ENCODE measurements around the gene KRTAP4-11. TPM values are rescaled to one million over a fixed set of nuclear protein-coding genes. Genes with fewer than 3 reads are reported as not detected.
A peak's percentile ranks its signal among the peaks of the same experiment; 100 is the strongest.
"Not testable (repeated sequence)": the region's sequence is repeated elsewhere in the genome, so short reads cannot be mapped to it uniquely, and the experiment has no call there.

The KRTAP4-11 gene
- polyA plus RNA-seq, 1 of the 3 experiments (the other 2 are of a cell fraction): not detected

GRCh38 chr17:41107941-41108450 is 10.2 kb downstream of the KRTAP4-11 start:
- Histone ChIP-seq H3F3A (replicated peaks; ENCODE audit: insufficient read depth) (peaks cover 3% of the 10 kb centered on the region), H3K27me3 (ENCODE audit: insufficient read depth) (no peaks in the 10 kb centered on the region), H3K79me2 (ENCODE audit: insufficient read depth) (no peaks in the 10 kb centered on the region), H3K36me3 (replicated peaks in 1 of 2; ENCODE audit: control insufficient read depth in 1 of 2, insufficient read depth in 2 of 2, low read length in 1 of 2) (no peaks in the 10 kb centered on the region), H3K9ac (no peak overlapping the region), H3K4me1 (ENCODE audit: control insufficient read depth in 1 of 2, insufficient read depth in 2 of 2, low read depth in 1 of 2, low read length in 1 of 2) (no peaks in the 10 kb centered on the region; a peak in 1 of 4 replicates), H3K9me3 (peaks cover 9% of the 10 kb centered on the region; the same call in 1 of the 2 replicates), H4K20me1 (ENCODE audit: insufficient read depth) (no peaks in the 10 kb centered on the region), H3K4me3 (ENCODE audit: low read depth in 2 of 2, low read length in 1 of 2) (no peak overlapping the region), H2AFZ (ENCODE audit: low read depth) (no peak overlapping the region), H3K27ac (ENCODE audit: low read depth in 2 of 2, low read length in 1 of 2) (no peak overlapping the region), H3K9me2 (no peaks in the 10 kb centered on the region), H3K4me2 (no peak overlapping the region)
- ChIA-PET CTCF (no interaction called here), POLR2A (no interaction called here)
- no peak for DNase-seq
- 6% methylated on average over 1 of the region's 1 CpG for WGBS (ENCODE audit: low lambda C conversion rate)
- no peak for TF ChIP-seq MXI1 (IDR thresholded peaks at IDR 0.05; ENCODE audit: low read depth, low read length)
- no peak for TF ChIP-seq ZBTB33 (IDR thresholded peaks at IDR 0.05; ENCODE audit: borderline replicate concordance, low read depth)
- no peak for TF ChIP-seq USF1 (IDR thresholded peaks at IDR 0.05; ENCODE audit: borderline replicate concordance, low read depth)
- no peak for TF ChIP-seq JUND (IDR thresholded peaks at IDR 0.05)
- no peak for TF ChIP-seq GABPA (IDR thresholded peaks at IDR 0.05; ENCODE audit: low read depth)
- no peak for TF ChIP-seq YY1 (IDR thresholded peaks at IDR 0.05; ENCODE audit: low read depth)
- no peak for TF ChIP-seq RCOR1 (IDR thresholded peaks at IDR 0.05; ENCODE audit: low read length)
- TF ChIP-seq FOSL2 (IDR thresholded peaks at IDR 0.05; ENCODE audit: borderline replicate concordance, low read depth): no peak
- no peak for TF ChIP-seq NFIC (IDR thresholded peaks at IDR 0.05; ENCODE audit: borderline replicate concordance)
- TF ChIP-seq POLR2AphosphoS5 (IDR thresholded peaks at IDR 0.05; ENCODE audit: low read depth, low read length): no peak
- TF ChIP-seq FOXM1 (IDR thresholded peaks at IDR 0.05; ENCODE audit: low read depth): no peak
- TF ChIP-seq RAD21 (IDR thresholded peaks at IDR 0.05; ENCODE audit: low read length): no peak
- TF ChIP-seq FOXJ3 (CRISPR knock-in tag; IDR thresholded peaks at IDR 0.05): no peak
- no peak for TF ChIP-seq RXRA (IDR thresholded peaks at IDR 0.05; ENCODE audit: borderline replicate concordance, low read depth)
- TF ChIP-seq EZH2phosphoT487 (IDR thresholded peaks at IDR 0.05; ENCODE audit: borderline replicate concordance, low read depth): no peak
- no peak for TF ChIP-seq TAF1 (IDR thresholded peaks at IDR 0.05; ENCODE audit: borderline replicate concordance, low read depth, low read length)

- H3K9ac ChIP-seq; H3K4me3 ChIP-seq (ENCODE audit: low read depth in 2 of 2, low read length in 1 of 2); H3F3A ChIP-seq (replicated peaks; ENCODE audit: insufficient read depth); H3K4me1 ChIP-seq (ENCODE audit: control insufficient read depth in 1 of 2, insufficient read depth in 2 of 2, low read depth in 1 of 2, low read length in 1 of 2); H2AFZ ChIP-seq (ENCODE audit: low read depth); DNase-seq; H3K9me3 ChIP-seq; H3K9me2 ChIP-seq; H3K79me2 ChIP-seq (ENCODE audit: insufficient read depth); POLR2A ChIA-PET; H4K20me1 ChIP-seq (ENCODE audit: insufficient read depth); CTCF ChIA-PET; H3K27me3 ChIP-seq (ENCODE audit: insufficient read depth); H3K27ac ChIP-seq (ENCODE audit: low read depth in 2 of 2, low read length in 1 of 2); H3K36me3 ChIP-seq (replicated peaks in 1 of 2; ENCODE audit: control insufficient read depth in 1 of 2, insufficient read depth in 2 of 2, low read length in 1 of 2): not testable (repeated sequence)
- WGBS (ENCODE audit: low lambda C conversion rate): 19% methylated on average over 3 of the region's 10 CpGs
- H3K4me2 ChIP-seq: peak within 1 kb of the TSS; percentile 40; the same call in 1 of the 2 replicates
These were observed 12.8 kb downstream of the KRTAP4-11 start, which contains the start of gene KRTAP4-9 for GRCh38 chr17:41105347-41105746. KRTAP4-9 (plus strand) TSS chr17:41105389; CDS start chr17:41105389, 0 bp downstream.

Data from SK-N-SH (cell line).